Loucy (cell line): ENCODE data around the gene SHROOM3.

Experiments used
- H2AFZ ChIP-seq: fragments of 200-600 bp; sonication (generic); 2 replicates; pipeline ENCODE4 v1.6.0; 2016; ENCODE audit warnings: antibody characterized with exemption, mild to moderate bottlenecking, low read length, moderate library complexity
- H3F3A ChIP-seq: fragments of 200-600 bp; 2 replicates; pipeline ENCODE4 v1.6.0; 2016; ENCODE audit warnings: antibody characterized with exemption, low read depth, mild to moderate bottlenecking
- H3K27me3 ChIP-seq: fragments of 200-600 bp; sonication (generic); 2 replicates; pipeline ENCODE4 v1.6.1; 2014; ENCODE audit warnings: low read length, mild to moderate bottlenecking; ENCODE audit not compliant: insufficient read depth, poor library complexity, severe bottlenecking
- H3K36me3 ChIP-seq: fragments of 200-600 bp; sonication (generic); 2 replicates; pipeline ENCODE4 v1.6.1; 2016; ENCODE audit warnings: low read length; ENCODE audit not compliant: insufficient read depth
- H3K4me1 ChIP-seq: fragments of 200-600 bp; sonication (generic); 2 replicates; pipeline ENCODE4 v1.5.1; 2014; ENCODE audit warnings: low read length, mild to moderate bottlenecking; ENCODE audit not compliant: insufficient read depth, poor library complexity, severe bottlenecking
- H3K4me2 ChIP-seq: fragments of 200-600 bp; sonication (generic); 2 replicates; pipeline ENCODE4 v1.6.0; 2014; ENCODE audit warnings: antibody characterized with exemption, low read length, low read depth, mild to moderate bottlenecking; ENCODE audit not compliant: poor library complexity, severe bottlenecking
- H3K4me3 ChIP-seq: fragments of 200-600 bp; sonication (generic); 2 replicates; pipeline ENCODE4 v1.5.1; 2014; ENCODE audit warnings: low read length, mild to moderate bottlenecking, mixed read lengths; ENCODE audit not compliant: poor library complexity, severe bottlenecking
- H3K79me2 ChIP-seq: fragments of 200-600 bp; sonication (generic); 2 replicates; pipeline ENCODE4 v1.6.1; 2014; ENCODE audit warnings: low read length; ENCODE audit not compliant: insufficient read depth
- H3K9ac ChIP-seq: fragments of 200-600 bp; sonication (generic); 2 replicates; pipeline ENCODE4 v1.6.0; 2014; ENCODE audit warnings: mild to moderate bottlenecking, low read depth, low read length, moderate library complexity; ENCODE audit not compliant: poor library complexity, severe bottlenecking
- H3K9me2 ChIP-seq: fragments of 200-600 bp; sonication (generic); replicated peaks from 2 replicates; pipeline ENCODE4 v1.6.1; 2016; ENCODE audit warnings: low read depth, low read length, mixed read lengths
- H3K9me3 ChIP-seq: fragments of 200-600 bp; sonication (generic); 2 replicates; pipeline ENCODE4 v1.6.1; 2014; ENCODE audit warnings: mild to moderate bottlenecking, antibody characterized with exemption, low read length, low read depth; ENCODE audit not compliant: insufficient read depth
- H4K20me1 ChIP-seq: fragments of 200-600 bp; sonication (generic); 2 replicates; pipeline ENCODE4 v1.6.0; 2014; ENCODE audit warnings: antibody characterized with exemption, low read length, mild to moderate bottlenecking; ENCODE audit not compliant: insufficient read depth, poor library complexity, severe bottlenecking
- CTCF ChIP-seq: fragments of 200-600 bp; sonication (generic); conservative IDR thresholded peaks from 2 replicates; pipeline ENCODE4 v1.5.1; 2014; ENCODE audit warnings: mild to moderate bottlenecking, antibody characterized with exemption, low read length
- EZH2phosphoT487 ChIP-seq: fragments of 200-600 bp; IDR thresholded peaks from 2 replicates; pipeline ENCODE4 v1.6.1; 2018; ENCODE audit warnings: antibody characterized with exemption, mild to moderate bottlenecking, moderate library complexity, borderline replicate concordance

SHROOM3 gene

GRCh38 chr4:76554630-76555029 lies 119.6 kb downstream of the SHROOM3 start:
- H3K4me3 ChIP-seq, result no peak overlapping the region
- H3K9me3 ChIP-seq, result no peaks in the 10 kb centered on the region
- H3F3A ChIP-seq, result no peaks in the 10 kb centered on the region
- no peak overlapping the region for H2AFZ ChIP-seq
- H3K4me1 ChIP-seq, result no peaks in the 10 kb centered on the region
- H3K79me2 ChIP-seq, result no peaks in the 10 kb centered on the region
- no peaks in the 10 kb centered on the region for H3K27me3 ChIP-seq
- H3K36me3 ChIP-seq, result no peaks in the 10 kb centered on the region
- no peaks in the 10 kb centered on the region for H3K9me2 ChIP-seq
- no peak overlapping the region for H3K9ac ChIP-seq
- no peak for TF ChIP-seq CTCF
- no peak for TF ChIP-seq EZH2phosphoT487
- no peaks in the 10 kb centered on the region for H4K20me1 ChIP-seq
- H3K4me2 ChIP-seq, result no peak overlapping the region

DNA sequence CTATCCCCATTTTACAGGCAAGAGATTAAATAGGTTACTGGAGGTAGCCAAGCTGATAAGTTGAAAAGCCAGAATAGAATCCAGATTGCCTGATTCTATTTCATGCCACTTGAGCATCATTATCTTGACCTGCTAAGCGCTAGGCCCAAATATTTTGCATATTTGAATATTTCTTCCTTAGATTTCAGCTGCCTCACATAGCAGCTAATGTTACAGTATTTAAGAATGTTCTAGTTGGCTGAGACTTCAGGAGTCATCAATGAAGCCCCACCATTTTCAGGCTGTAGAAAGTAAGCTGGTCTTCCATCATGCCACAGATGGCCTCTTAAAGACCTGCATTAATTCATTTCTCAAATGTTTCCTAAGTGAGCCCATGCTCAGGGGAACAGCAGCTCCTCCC lies 121.4 kb downstream of the SHROOM3 start:
- Histone ChIP-seq H3K4me1 (no peaks in the 10 kb centered on the region), H3K79me2 (no peaks in the 10 kb centered on the region), H2AFZ (no peak overlapping the region), H3F3A (no peaks in the 10 kb centered on the region), H3K9ac (no peak overlapping the region), H3K27me3 (no peaks in the 10 kb centered on the region), H3K9me3 (no peaks in the 10 kb centered on the region), H3K9me2 (no peaks in the 10 kb centered on the region), H3K4me2 (no peak overlapping the region), H4K20me1 (no peaks in the 10 kb centered on the region), H3K4me3 (no peak overlapping the region), H3K36me3 (no peaks in the 10 kb centered on the region)
- TF ChIP-seq EZH2phosphoT487 (no peak), CTCF (no peak)

GRCh38 chr4:76558396-76559235 lies 123.6 kb downstream of the SHROOM3 start:
- H3F3A ChIP-seq, result no peaks in the 10 kb centered on the region
- H3K9me2 ChIP-seq, result no peaks in the 10 kb centered on the region
- H3K4me2 ChIP-seq, result no peak overlapping the region
- H3K27me3 ChIP-seq, result no peaks in the 10 kb centered on the region
- H3K79me2 ChIP-seq, result no peaks in the 10 kb centered on the region
- no peak overlapping the region for H3K9ac ChIP-seq
- no peaks in the 10 kb centered on the region for H3K36me3 ChIP-seq
- H3K9me3 ChIP-seq, result no peaks in the 10 kb centered on the region
- TF ChIP-seq CTCF, result no peak
- no peak for TF ChIP-seq EZH2phosphoT487
- no peak overlapping the region for H2AFZ ChIP-seq
- H3K4me3 ChIP-seq, result no peak overlapping the region
- H3K4me1 ChIP-seq, result peaks cover 7% of the 10 kb centered on the region
- no peaks in the 10 kb centered on the region for H4K20me1 ChIP-seq
